Activated T-cell treated with anti-CD3 and anti-CD28 coated beads, Interleukin-2, amount 50 U/mL, for 24 hours (primary cell): ENCODE data around the gene RAD51B.
"Not testable (repeated sequence)": the region's sequence is repeated elsewhere in the genome, so short reads cannot be mapped to it uniquely, and the experiment has no call there.

Experiments used
- DNase-seq: peaks from one replicate; pipeline ENCODE4 v3.0.0-alpha.2; 2020
- H3K27ac Mint-ChIP-seq: 2 replicates; pipeline ENCODE4 v1.8.0; 2020; ENCODE audit warnings: mild to moderate bottlenecking, mixed read lengths
- H3K27me3 Mint-ChIP-seq: 2 replicates; pipeline ENCODE4 v1.8.0; 2020; ENCODE audit warnings: mixed read lengths
- H3K36me3 Mint-ChIP-seq: 2 replicates; pipeline ENCODE4 v1.8.0; 2020; ENCODE audit warnings: low read depth, mixed read lengths
- H3K4me1 Mint-ChIP-seq: 2 replicates; pipeline ENCODE4 v1.8.0; 2020; ENCODE audit warnings: low read depth, mixed read lengths
- H3K4me3 Mint-ChIP-seq: 2 replicates; pipeline ENCODE4 v1.8.0; 2020; ENCODE audit warnings: mild to moderate bottlenecking, moderate library complexity, mixed read lengths
- H3K9me3 Mint-ChIP-seq: 2 replicates; pipeline ENCODE4 v1.8.0; 2020; ENCODE audit warnings: mixed read lengths

RAD51B gene

GRCh38 chr14:68106456-68106855 is 286.9 kb downstream of the RAD51B start:
- peaks cover 20% of the 10 kb centered on the region for H3K4me1 Mint-ChIP-seq
- H3K9me3 Mint-ChIP-seq: peaks cover 11% of the 10 kb centered on the region
- peaks cover 13% of the 10 kb centered on the region for H3K36me3 Mint-ChIP-seq
- no peak overlapping the region for H3K27ac Mint-ChIP-seq
- H3K27me3 Mint-ChIP-seq: no peaks in the 10 kb centered on the region
- DNase-seq: no peak
- no peak overlapping the region for H3K4me3 Mint-ChIP-seq

GRCh38 chr14:68106905-68107304 is 287.3 kb downstream of the RAD51B start:
- Mint-ChIP-seq H3K36me3 (peaks cover 8% of the 10 kb centered on the region), H3K27me3 (no peaks in the 10 kb centered on the region), H3K27ac (no peak overlapping the region), H3K9me3 (peaks cover 7% of the 10 kb centered on the region), H3K4me1 (peaks cover 24% of the 10 kb centered on the region), H3K4me3 (no peak overlapping the region)
- no peak for DNase-seq

DNA sequence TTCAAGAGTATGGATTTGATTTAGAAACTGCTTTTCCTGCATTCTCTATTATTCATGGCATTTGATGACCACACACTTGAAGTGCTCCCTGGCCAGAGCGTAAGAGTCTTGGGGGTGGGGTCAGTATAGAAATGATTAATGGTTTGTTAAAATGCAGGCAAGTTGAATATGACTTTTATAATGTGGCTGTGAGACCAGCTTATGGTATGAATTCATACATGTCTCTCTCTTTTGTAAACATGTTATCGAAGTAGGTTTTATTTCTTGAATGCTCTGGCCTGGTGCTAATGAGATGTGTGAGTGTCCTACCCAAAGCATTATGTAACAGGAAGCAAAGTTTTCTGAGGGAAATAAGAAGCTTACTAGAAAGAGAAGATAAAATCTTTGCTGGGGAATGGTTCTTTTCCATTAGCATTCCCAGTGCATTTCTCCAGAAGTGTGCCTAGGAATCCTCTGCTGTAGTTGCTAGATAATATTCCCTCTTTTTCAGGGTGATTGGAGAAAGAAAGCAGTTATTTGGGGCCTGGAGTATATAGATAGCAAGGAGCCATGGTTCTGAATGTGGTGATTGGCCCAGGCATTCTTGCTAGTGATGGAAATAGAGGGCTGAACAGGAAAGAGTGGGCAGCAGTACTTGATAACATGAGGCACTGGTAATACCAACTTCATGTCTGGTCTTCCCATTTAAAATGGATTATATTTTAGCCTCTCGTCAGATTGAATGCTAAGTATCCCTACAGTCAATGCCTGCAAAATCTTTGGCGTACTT is 289.7 kb downstream of the RAD51B start:
- no peak for DNase-seq
- Mint-ChIP-seq H3K27ac (no peak overlapping the region), H3K4me3 (no peak overlapping the region), H3K4me1 (peaks cover 24% of the 10 kb centered on the region), H3K27me3 (no peaks in the 10 kb centered on the region), H3K36me3 (no peaks in the 10 kb centered on the region), H3K9me3 (no peaks in the 10 kb centered on the region)

DNA sequence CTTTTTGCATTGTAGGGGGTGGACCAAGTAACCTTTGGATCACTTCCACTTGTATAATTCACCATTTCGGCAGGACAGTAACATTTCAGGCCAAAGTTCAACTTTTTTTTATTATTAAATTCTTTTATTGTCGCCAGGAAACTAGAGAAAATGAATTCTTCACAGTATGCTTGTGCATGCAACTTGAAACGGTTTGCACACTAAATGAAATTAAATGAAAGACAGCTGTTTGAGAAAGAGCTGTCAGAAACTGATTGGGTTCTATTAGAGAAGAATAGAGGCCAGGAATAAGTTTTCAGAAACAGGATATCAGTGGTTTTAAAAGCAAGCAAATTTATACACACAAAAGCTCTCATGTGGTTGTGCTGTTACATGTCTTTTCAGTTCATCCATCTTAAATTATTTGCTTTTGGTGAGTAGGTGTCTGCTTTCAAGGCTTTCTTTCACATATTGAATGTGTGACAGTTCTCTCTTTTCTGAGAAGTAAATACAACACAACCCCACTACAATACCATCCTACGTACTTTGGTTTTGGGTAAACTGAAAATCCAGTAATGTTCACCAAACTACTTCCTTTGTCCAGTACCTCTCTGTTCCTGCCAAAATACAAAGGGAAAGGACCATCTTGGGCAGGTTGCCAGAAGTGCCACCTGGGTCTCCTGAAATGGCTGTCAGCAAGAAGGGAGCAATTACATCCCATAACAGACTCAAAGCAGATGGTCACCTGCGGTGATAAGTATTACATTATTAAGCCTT is 291.7 kb downstream of the RAD51B start:
- H3K27me3 Mint-ChIP-seq: no peaks in the 10 kb centered on the region
- DNase-seq: no peak
- H3K9me3 Mint-ChIP-seq: no peaks in the 10 kb centered on the region
- no peak overlapping the region for H3K27ac Mint-ChIP-seq
- H3K4me1 Mint-ChIP-seq: peaks cover 24% of the 10 kb centered on the region
- no peaks in the 10 kb centered on the region for H3K36me3 Mint-ChIP-seq
- no peak overlapping the region for H3K4me3 Mint-ChIP-seq

DNA sequence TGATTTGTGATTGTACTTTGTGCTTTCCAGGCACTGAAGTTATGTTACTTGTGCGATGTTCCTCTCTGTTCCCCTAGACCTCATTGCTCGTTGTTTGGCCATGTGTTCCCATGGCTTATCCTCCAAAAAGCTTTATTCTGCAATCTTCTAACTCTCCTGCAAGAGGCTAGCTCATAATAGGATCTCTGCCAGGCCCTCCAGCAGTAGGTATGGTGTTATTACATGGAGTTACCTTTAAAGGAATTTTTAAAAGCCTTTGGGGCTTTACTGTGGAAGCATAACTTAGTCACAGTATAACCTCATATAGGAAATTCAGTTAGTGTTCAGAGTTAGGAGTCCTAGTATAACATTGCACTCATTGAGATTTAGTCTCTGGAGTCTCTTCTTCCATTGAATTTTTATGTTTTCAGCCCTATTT is 292.3 kb downstream of the RAD51B start:
- no peaks in the 10 kb centered on the region for H3K36me3 Mint-ChIP-seq
- H3K27ac Mint-ChIP-seq: no peak overlapping the region
- no peaks in the 10 kb centered on the region for H3K9me3 Mint-ChIP-seq
- no peak overlapping the region for H3K4me3 Mint-ChIP-seq
- DNase-seq: no peak
- H3K27me3 Mint-ChIP-seq: no peaks in the 10 kb centered on the region
- peaks cover 24% of the 10 kb centered on the region for H3K4me1 Mint-ChIP-seq

- Mint-ChIP-seq H3K4me1 (peaks cover 24% of the 10 kb centered on the region), H3K27me3 (no peaks in the 10 kb centered on the region), H3K4me3 (no peak overlapping the region), H3K27ac (no peak overlapping the region), H3K9me3 (no peaks in the 10 kb centered on the region), H3K36me3 (no peaks in the 10 kb centered on the region)
- DNase-seq: no peak
These were observed 292.9 kb downstream of the RAD51B start for GRCh38 chr14:68112442-68112841.

DNA sequence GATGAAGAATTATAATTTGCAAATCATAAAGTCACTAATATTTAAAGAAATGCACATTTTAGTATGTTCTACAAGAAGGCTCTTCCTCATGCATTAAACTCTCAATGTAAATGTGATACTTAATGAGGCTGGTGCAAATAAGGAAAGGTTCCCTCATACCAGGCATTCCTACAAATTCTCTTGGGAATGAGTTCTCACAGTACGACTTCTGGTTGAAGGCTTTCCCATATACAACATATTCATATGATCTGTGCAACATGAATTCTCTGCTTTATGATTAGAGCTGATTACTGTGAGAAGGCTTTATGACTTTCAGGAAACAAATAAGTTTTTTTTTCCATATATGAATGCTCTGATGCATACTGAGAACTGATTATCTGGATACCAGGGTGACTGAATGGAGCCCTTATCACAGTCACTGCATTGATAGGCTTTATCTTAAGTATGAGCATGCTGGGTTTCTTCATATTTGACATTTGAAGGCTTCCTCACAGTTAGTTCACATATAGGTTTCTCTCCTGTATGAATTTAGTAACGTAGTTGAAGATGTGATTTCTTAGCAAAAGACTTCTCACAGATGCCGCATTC is 293.9 kb downstream of the RAD51B start:
- Mint-ChIP-seq H3K4me3 (no peak overlapping the region), H3K4me1 (peaks cover 24% of the 10 kb centered on the region)
- no peak for DNase-seq

GRCh38 chr14:68115952-68116351 is 296.4 kb downstream of the RAD51B start:
- H3K4me1 Mint-ChIP-seq, H3K27me3 Mint-ChIP-seq, H3K36me3 Mint-ChIP-seq, DNase-seq, H3K27ac Mint-ChIP-seq, H3K9me3 Mint-ChIP-seq, H3K4me3 Mint-ChIP-seq: not testable (repeated sequence)

More for the DNA sequence above, 293.9 kb downstream of the RAD51B start:
- Mint-ChIP-seq H3K27ac (no peak overlapping the region), H3K27me3 (no peaks in the 10 kb centered on the region), H3K36me3 (no peaks in the 10 kb centered on the region), H3K9me3 (no peaks in the 10 kb centered on the region)

- Mint-ChIP-seq H3K27me3 (no peaks in the 10 kb centered on the region), H3K9me3 (peaks cover 2% of the 10 kb centered on the region), H3K4me1 (peaks cover 15% of the 10 kb centered on the region), H3K36me3 (peaks cover 6% of the 10 kb centered on the region), H3K4me3 (no peak overlapping the region), H3K27ac (no peak overlapping the region)
- no peak for DNase-seq
These were observed 303.1 kb downstream of the RAD51B start for GRCh38 chr14:68122651-68123050.

GRCh38 chr14:68124050-68124449 is 304.5 kb downstream of the RAD51B start:
- Mint-ChIP-seq H3K4me3 (no peak overlapping the region), H3K9me3 (peaks cover 2% of the 10 kb centered on the region), H3K27me3 (no peaks in the 10 kb centered on the region), H3K36me3 (peaks cover 6% of the 10 kb centered on the region), H3K4me1 (peaks cover 15% of the 10 kb centered on the region), H3K27ac (no peak overlapping the region)
- no peak for DNase-seq

DNA sequence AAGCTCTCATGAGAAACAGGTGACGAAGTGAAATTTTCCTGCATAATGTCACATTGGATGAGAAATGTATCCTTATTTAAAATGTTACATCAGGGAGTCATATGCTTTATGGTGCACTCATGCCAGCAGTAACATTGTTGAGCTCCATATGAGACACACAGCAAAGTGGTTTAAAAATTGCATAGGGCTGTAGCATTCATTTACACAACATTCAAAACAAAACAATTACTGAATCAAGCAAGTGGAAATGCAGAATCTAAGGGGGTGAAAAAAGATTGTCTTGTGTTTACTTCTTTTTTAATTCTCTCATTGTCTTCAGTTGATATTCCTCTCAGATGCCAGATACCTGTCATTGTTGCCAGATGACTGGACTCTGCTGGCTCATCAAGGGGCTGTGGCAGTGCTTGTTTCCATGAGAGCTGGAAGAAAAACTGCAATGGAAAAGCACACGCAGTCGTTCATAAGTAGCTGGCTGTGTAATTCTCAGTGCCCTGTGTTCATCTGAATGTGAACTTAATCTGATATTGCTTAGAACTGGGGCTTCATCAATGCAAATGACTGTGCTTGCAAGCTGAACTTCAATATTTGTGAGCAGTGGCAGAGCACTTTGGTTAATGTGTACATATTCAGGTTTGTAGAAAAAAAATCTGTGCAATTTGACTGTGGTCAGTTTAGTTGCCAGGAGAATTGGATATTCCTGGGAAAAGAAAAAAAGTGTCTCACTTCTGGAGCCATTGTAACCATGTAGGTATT is 305.6 kb downstream of the RAD51B start:
- H3K4me3 Mint-ChIP-seq: no peak overlapping the region
- no peak for DNase-seq
- H3K4me1 Mint-ChIP-seq: peaks cover 15% of the 10 kb centered on the region
- no peak overlapping the region for H3K27ac Mint-ChIP-seq
- no peaks in the 10 kb centered on the region for H3K27me3 Mint-ChIP-seq
- peaks cover 5% of the 10 kb centered on the region for H3K36me3 Mint-ChIP-seq
- peaks cover 2% of the 10 kb centered on the region for H3K9me3 Mint-ChIP-seq

- no peaks in the 10 kb centered on the region for H3K9me3 Mint-ChIP-seq
- no peaks in the 10 kb centered on the region for H3K36me3 Mint-ChIP-seq
- H3K4me3 Mint-ChIP-seq: no peak overlapping the region
- H3K4me1 Mint-ChIP-seq: peaks cover 15% of the 10 kb centered on the region
- no peak overlapping the region for H3K27ac Mint-ChIP-seq
- no peaks in the 10 kb centered on the region for H3K27me3 Mint-ChIP-seq
- no peak for DNase-seq
These were observed 307.6 kb downstream of the RAD51B start for GRCh38 chr14:68127166-68127565.

DNA sequence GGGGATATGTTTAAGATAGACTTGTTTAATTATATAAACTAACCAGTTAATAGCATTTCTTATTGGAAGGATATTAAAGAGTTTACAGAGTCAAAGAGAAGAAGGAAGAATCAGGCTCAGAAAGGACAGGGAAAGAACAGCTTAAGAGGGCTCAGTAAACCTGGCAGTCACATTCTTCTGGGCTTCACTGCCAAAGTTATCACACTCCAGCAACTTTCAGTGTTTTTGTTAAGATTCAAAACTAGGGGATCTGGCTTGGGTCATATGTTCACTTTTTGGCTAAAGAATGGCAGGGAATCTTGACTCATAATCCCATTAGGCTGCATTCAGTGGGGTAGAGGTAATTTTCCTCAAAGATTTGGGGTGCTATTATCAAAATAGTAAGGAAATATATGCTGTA is 312.3 kb downstream of the RAD51B start:
- Mint-ChIP-seq H3K27ac (no peak overlapping the region), H3K4me1 (peaks cover 7% of the 10 kb centered on the region), H3K27me3 (no peaks in the 10 kb centered on the region), H3K4me3 (no peak overlapping the region), H3K36me3 (no peaks in the 10 kb centered on the region), H3K9me3 (no peaks in the 10 kb centered on the region)
- DNase-seq: no peak

GRCh38 chr14:68132563-68133121 is 313.1 kb downstream of the RAD51B start:
- no peaks in the 10 kb centered on the region for H3K9me3 Mint-ChIP-seq
- peaks cover 10% of the 10 kb centered on the region for H3K4me1 Mint-ChIP-seq
- DNase-seq: no peak
- no peaks in the 10 kb centered on the region for H3K36me3 Mint-ChIP-seq
- no peaks in the 10 kb centered on the region for H3K27me3 Mint-ChIP-seq
- no peak overlapping the region for H3K4me3 Mint-ChIP-seq
- H3K27ac Mint-ChIP-seq: no peak overlapping the region
